K562 (cell line): ENCODE data around the gene DOCK8. TPM values are rescaled to one million over a fixed set of nuclear protein-coding genes. Genes with fewer than 3 reads are reported as not detected.

Experiments used
- BACH1 ChIP-seq: fragments of 200-800 bp; sonication (Bioruptor generic); IDR thresholded peaks from 2 replicates; pipeline ENCODE4 v1.6.1; 2016; ENCODE audit warnings: missing genetic modification characterization, missing compliant biosample characterization
- CUX1 ChIP-seq: fragments of 200-800 bp; sonication (Bioruptor generic); IDR thresholded peaks from 2 replicates; pipeline ENCODE4 v1.6.1; 2016; ENCODE audit warnings: missing genetic modification characterization, missing compliant biosample characterization
- HNRNPK ChIP-seq: fragments of 200-400 bp; formaldehyde crosslinking; IDR thresholded peaks from one replicate; pipeline ENCODE4 v1.6.1; 2018; ENCODE audit warnings: mild to moderate bottlenecking, low read depth, low read length; ENCODE audit not compliant: poor library complexity, severe bottlenecking
- IRF9 ChIP-seq: fragments of 450-650 bp; IDR thresholded peaks from 2 replicates; pipeline ENCODE4 v1.6.1; 2016; ENCODE audit warnings: missing biosample characterization, missing genetic modification characterization
- MITF ChIP-seq: IDR thresholded peaks from 2 replicates; pipeline ENCODE4 v1.6.1; 2014; ENCODE audit warnings: antibody characterized with exemption
- SIN3B ChIP-seq: fragments of 450-650 bp; IDR thresholded peaks from 2 replicates; pipeline ENCODE4 v1.6.1; 2017; ENCODE audit warnings: low read depth, mild to moderate bottlenecking, moderate library complexity
- SMAD1 ChIP-seq: fragments of 150-350 bp; IDR thresholded peaks from 2 replicates; pipeline ENCODE4 v1.6.1; 2014; ENCODE audit warnings: low read length, low read depth; ENCODE audit not compliant: partially characterized antibody
- SPI1 ChIP-seq: IDR thresholded peaks from 2 replicates; pipeline ENCODE4 v1.6.1; 2011; ENCODE audit warnings: low read depth, low read length, control low read depth, borderline replicate concordance
- SRSF1 ChIP-seq: fragments of 200-400 bp; formaldehyde crosslinking; IDR thresholded peaks from 2 replicates; pipeline ENCODE4 v1.6.1; 2017; ENCODE audit warnings: mild to moderate bottlenecking, low read depth, low read length, moderate library complexity
- SRSF7 ChIP-seq: fragments of 200-400 bp; formaldehyde crosslinking; optimal IDR thresholded peaks from 2 replicates; pipeline ENCODE3; 2017; ENCODE audit warnings: mild to moderate bottlenecking, low read depth, low read length
- STAT5A ChIP-seq: IDR thresholded peaks from 2 replicates; pipeline ENCODE4 v1.6.1; 2012; ENCODE audit warnings: low read length, inconsistent platforms, borderline replicate concordance
- YY1 ChIP-seq, 3 experiments: IDR thresholded peaks; 2 replicates each; pipeline ENCODE4 v1.6.1; 2011; ENCODE audit warnings: low read length in 2 of 3, mild to moderate bottlenecking in 2 of 3, moderate library complexity in 2 of 3, borderline replicate concordance in 1 of 3, control low read depth in 1 of 3, low read depth in 1 of 3; ENCODE audit not compliant: insufficient read depth in 3 of 3, insufficient replicate concordance in 2 of 3, control insufficient read depth in 1 of 3, insufficient read length in 1 of 3; ENCODE audit errors: extremely low read depth in 1 of 3
- ZBTB1 ChIP-seq: sonication (generic); formaldehyde crosslinking; IDR thresholded peaks from 2 replicates; pipeline ENCODE4 v1.8.1; 2023; ENCODE audit warnings: missing genetic modification reagents, low read depth, mild to moderate bottlenecking, borderline replicate concordance
- ZFX ChIP-seq: sonication (generic); formaldehyde crosslinking; IDR thresholded peaks from 2 replicates; pipeline ENCODE4 v1.8.0; 2022; ENCODE audit warnings: mild to moderate bottlenecking, missing genetic modification reagents, moderate library complexity
- ZNF217 ChIP-seq: sonication (generic); formaldehyde crosslinking; IDR thresholded peaks from 2 replicates; pipeline ENCODE4 v1.8.0; 2022; ENCODE audit warnings: mild to moderate bottlenecking, missing genetic modification reagents
- ZNF444 ChIP-seq: fragments of 250-450 bp; sonication (Bioruptor Pico); IDR thresholded peaks from 2 replicates; pipeline ENCODE4 v1.4.0; 2020; ENCODE audit warnings: mild to moderate bottlenecking, moderate library complexity
- polyA plus RNA-seq, 8 experiments: library from polyadenylated mRNA; depleted of rRNA in 4 of 8; stranded (reverse) in 5 of 8; unstranded in 3 of 8; fragments of >200 nt; fragmentation: Nextera tagmentation in 2 of 8; fragmentation: Illumina TruSeq in 1 of 8; extraction: Ambion mirVana in 2 of 8; extraction: Trizol in 1 of 8; gene quantifications; 2 replicates each; pipeline versions ENCODE4 v1.2.1 to v1.2.3, GENCODE V29; 2011 to 2014; ENCODE audit warnings: inconsistent platforms in 1 of 8, missing spikeins in 1 of 8
- total RNA-seq, 7 experiments: library from RNA; depleted of rRNA in 6 of 7; stranded (reverse); fragments of >200 nt in 6 of 7; fragmentation: Illumina TruSeq in 2 of 7; extraction: Trizol in 2 of 7; gene quantifications; 2 replicates each; pipeline versions ENCODE4 v1.2.1 to v1.2.3, GENCODE V29; 2011 to 2021; ENCODE audit warnings: low replicate concordance in 1 of 7

DOCK8 gene
- total and polyA plus RNA-seq, 9 of the 15 experiments (the other 6 are each of a cell fraction or from before 2014, with no cell fraction given): 14.4 to 53.8 (median 25.1) TPM

- no peak for TF ChIP-seq CUX1 (CRISPR knock-in tag)
- TF ChIP-seq SIN3B: no peak
- no peak for TF ChIP-seq SRSF1
- TF ChIP-seq MITF: no peak
- TF ChIP-seq BACH1 (tag): no peak
- TF ChIP-seq ZNF444 (CRISPR knock-in tag): no peak
- TF ChIP-seq HNRNPK: no peak
- no peak for TF ChIP-seq IRF9 (tag)
- TF ChIP-seq ZNF217 (CRISPR knock-in tag): no peak
- peak; percentile 46 for TF ChIP-seq ZFX (CRISPR knock-in tag)
- TF ChIP-seq SMAD1: no peak
- TF ChIP-seq ZBTB1 (CRISPR knock-in tag): peak; percentile 30; the same call in 1 of the 2 replicates
- peak; percentile 95 for TF ChIP-seq SPI1
- TF ChIP-seq STAT5A: no peak; the same call in 1 of the 2 replicates
- TF ChIP-seq YY1 (IDR thresholded peaks at IDR 0.05; ENCODE audit: borderline replicate concordance in 1 of 3, control insufficient read depth in 1 of 3, extremely low read depth in 1 of 3, insufficient read depth in 3 of 3, insufficient read length in 1 of 3, insufficient replicate concordance in 2 of 3, low read depth in 1 of 3, low read length in 2 of 3): peak in 2 of 3 experiments; percentile 53 to 90
- TF ChIP-seq SRSF7: no peak
These were observed 57.9 kb downstream of the DOCK8 start (continued) for GRCh38 chr9:272251-273213.
